HepG2 (cell line): ENCODE measurements around the gene GPR37L1. TPM values are rescaled to one million over a fixed set of nuclear protein-coding genes. Genes with fewer than 3 reads are reported as not detected.

Experiments
- ATAC-seq: fragments of 200-7000 bp; cut with Tn5 transposase; 3 replicates; pipeline ENCODE4 v1.9.1; 2020; ENCODE audit warnings: mild to moderate bottlenecking, moderate library complexity
- BruUV-seq: library from RNA; stranded (reverse); fragments of 400-500 nt; replicated peaks from 2 replicates; lab custom pipeline; 2021; lab: Mats Ljungman, UMichigan
- CTCF ChIA-PET: fragments of 300-600 bp; formaldehyde crosslinking; extraction: SDS; loops from one replicate; lab custom pipeline; 2021; ENCODE audit warnings: low total read pairs, inconsistent platforms, low intra/inter-chr PET ratio; lab: Yijun Ruan, JAX
- POLR2A ChIA-PET: fragments of 350-600 bp; sonication (Branson Sonifier 250); formaldehyde crosslinking; loops from one replicate; lab custom pipeline; 2020; ENCODE audit warnings: antibody characterized with exemption, inconsistent platforms; lab: Yijun Ruan, JAX
- DNase-seq: peaks from one replicate; pipeline ENCODE4 v3.0.0-alpha.2; 2015; ENCODE audit warnings: low spot score
- FAIRE-seq: peaks from 3 replicates; lab custom pipeline; 2011; peaks lifted over from hg19 to GRCh38; lab: Jason Lieb, UNC
- H2AFZ ChIP-seq: one replicate; pipeline ENCODE4 v1.6.1; 2011; ENCODE audit warnings: low read length, inconsistent platforms
- H3K27ac ChIP-seq: fragments of 300-600 bp; 3 replicates; pipeline ENCODE4 v1.8.0; 2011; ENCODE audit warnings: mixed run types, mild to moderate bottlenecking, mixed read lengths, low read length, inconsistent platforms; ENCODE audit not compliant: insufficient read depth; ENCODE audit errors: extremely low read length
- H3K27me3 ChIP-seq, 2 experiments: fragments of 200-600 bp in 1 of 2; 2 replicates in 1 of 2; 3 replicates in 1 of 2; pipeline versions ENCODE4 v1.6.0 to v1.8.0; 2011; ENCODE audit warnings: low read length in 2 of 2, mild to moderate bottlenecking in 2 of 2, moderate library complexity in 2 of 2, inconsistent platforms in 1 of 2; ENCODE audit not compliant: insufficient read depth in 2 of 2, control insufficient read depth in 1 of 2
- H3K36me3 ChIP-seq, 2 experiments: fragments of 200-600 bp in 1 of 2; replicated peaks in 1 of 2; 2 replicates in 1 of 2; 3 replicates in 1 of 2; pipeline versions ENCODE4 v1.5.1 to v1.8.0; 2011; ENCODE audit warnings: low read length in 2 of 2, inconsistent platforms in 1 of 2; ENCODE audit not compliant: insufficient read depth in 2 of 2, control insufficient read depth in 1 of 2
- H3K4me1 ChIP-seq: 2 replicates; pipeline ENCODE4 v1.5.1; 2012; ENCODE audit warnings: low read length, inconsistent platforms; ENCODE audit not compliant: insufficient read depth
- H3K4me2 ChIP-seq: 2 replicates; pipeline ENCODE4 v1.6.0; 2011; ENCODE audit warnings: low read depth, low read length, inconsistent platforms
- H3K4me3 ChIP-seq, 3 experiments: fragments of 200-600 bp in 1 of 3; sonication (generic), shearing (Covaris generic) in 1 of 3; replicated peaks in 1 of 3; 2 replicates each; pipeline ENCODE4 v1.5.1; 2011 to 2016; ENCODE audit warnings: low read length in 3 of 3, inconsistent platforms in 2 of 3, low read depth in 2 of 3, mild to moderate bottlenecking in 2 of 3, control low read depth in 1 of 3, mixed read lengths in 1 of 3; ENCODE audit not compliant: insufficient read depth in 1 of 3
- H3K79me2 ChIP-seq: one replicate; pipeline ENCODE4 v1.6.1; 2011; ENCODE audit warnings: low read length, inconsistent platforms; ENCODE audit not compliant: insufficient read depth
- H3K9ac ChIP-seq: 2 replicates; pipeline ENCODE4 v1.6.0; 2011; ENCODE audit warnings: mild to moderate bottlenecking, low read depth, low read length, inconsistent platforms; ENCODE audit not compliant: insufficient read depth
- H3K9me3 ChIP-seq: 2 replicates; pipeline ENCODE4 v1.5.1; 2012; ENCODE audit warnings: mild to moderate bottlenecking, low read length
- H4K20me1 ChIP-seq: 2 replicates; pipeline ENCODE4 v1.6.0; 2011; ENCODE audit warnings: inconsistent platforms, mild to moderate bottlenecking, low read length, moderate library complexity; ENCODE audit not compliant: insufficient read depth
- ATF6 ChIP-seq: sonication (generic); formaldehyde crosslinking; conservative IDR thresholded peaks from 2 replicates; pipeline ENCODE4 v1.4.0; 2020; ENCODE audit warnings: missing genetic modification reagents
- ETV6 ChIP-seq: sonication (generic); formaldehyde crosslinking; conservative IDR thresholded peaks from 2 replicates; pipeline ENCODE4 v1.4.0; 2020; ENCODE audit warnings: missing genetic modification reagents
- GPN1 ChIP-seq: sonication (generic); formaldehyde crosslinking; IDR thresholded peaks from 2 replicates; pipeline ENCODE4 v1.5.1; 2020; ENCODE audit warnings: missing genetic modification reagents, borderline replicate concordance
- HIVEP1 ChIP-seq: sonication (generic); formaldehyde crosslinking; IDR thresholded peaks from 2 replicates; pipeline ENCODE4 v1.4.0; 2020; ENCODE audit warnings: mild to moderate bottlenecking, missing genetic modification reagents
- HOXD1 ChIP-seq: sonication (generic); formaldehyde crosslinking; IDR thresholded peaks from 2 replicates; pipeline ENCODE4 v1.5.0; 2020; ENCODE audit warnings: missing genetic modification reagents
- MED8 ChIP-seq: sonication (generic); formaldehyde crosslinking; IDR thresholded peaks from 2 replicates; pipeline ENCODE4 v1.8.1; 2023; ENCODE audit warnings: mild to moderate bottlenecking, missing genetic modification reagents; ENCODE audit not compliant: insufficient replicate concordance
- MEF2D ChIP-seq: sonication (generic); formaldehyde crosslinking; IDR thresholded peaks from 2 replicates; pipeline ENCODE4 v1.5.1; 2020; ENCODE audit warnings: mild to moderate bottlenecking, missing genetic modification reagents
- MLXIP ChIP-seq: sonication (generic); formaldehyde crosslinking; IDR thresholded peaks from 2 replicates; pipeline ENCODE4 v1.9.0; 2021; ENCODE audit warnings: missing genetic modification reagents, borderline replicate concordance
- NFYB ChIP-seq: sonication (generic); formaldehyde crosslinking; IDR thresholded peaks from 2 replicates; pipeline ENCODE4 v1.4.0; 2020; ENCODE audit warnings: missing genetic modification reagents
- PAF1 ChIP-seq: IDR thresholded peaks from 2 replicates; pipeline ENCODE4 v1.6.1; 2016; ENCODE audit warnings: missing genetic modification reagents, missing compliant biosample characterization
- PHF20 ChIP-seq: sonication (generic); formaldehyde crosslinking; IDR thresholded peaks from 2 replicates; pipeline ENCODE4 v1.5.0; 2020; ENCODE audit warnings: mild to moderate bottlenecking, missing genetic modification reagents
- RBM22 ChIP-seq: fragments of 200-400 bp; formaldehyde crosslinking; optimal IDR thresholded peaks from 2 replicates; pipeline ENCODE3; 2017; ENCODE audit warnings: mild to moderate bottlenecking, low read length, moderate library complexity
- SCMH1 ChIP-seq: sonication (generic); formaldehyde crosslinking; IDR thresholded peaks from 2 replicates; pipeline ENCODE4 v1.9.0; 2021; ENCODE audit warnings: missing genetic modification reagents, mild to moderate bottlenecking, borderline replicate concordance
- SMC3 ChIP-seq: IDR thresholded peaks from 2 replicates; pipeline ENCODE4 v1.6.1; 2011; ENCODE audit warnings: low read length, improper control_type of control experiment
- STAT5B ChIP-seq: sonication (generic); formaldehyde crosslinking; IDR thresholded peaks from 2 replicates; pipeline ENCODE4 v1.4.0; 2020; ENCODE audit warnings: missing genetic modification reagents
- TCF7L2 ChIP-seq: IDR thresholded peaks from 2 replicates; pipeline ENCODE4 v1.6.1; 2011; ENCODE audit warnings: mild to moderate bottlenecking, low read depth, low read length, moderate library complexity
- ZEB1 ChIP-seq: IDR thresholded peaks from 2 replicates; pipeline ENCODE4 v1.6.1; 2012; ENCODE audit warnings: mild to moderate bottlenecking, low read depth, inconsistent platforms; ENCODE audit not compliant: insufficient replicate concordance
- ZFX ChIP-seq: sonication (generic); formaldehyde crosslinking; IDR thresholded peaks from 2 replicates; pipeline ENCODE4 v1.4.0; 2020; ENCODE audit warnings: mild to moderate bottlenecking, low read depth, missing genetic modification reagents, moderate library complexity
- ZNF224 ChIP-seq: sonication (generic); formaldehyde crosslinking; IDR thresholded peaks from 2 replicates; pipeline ENCODE4 v1.5.0; 2020; ENCODE audit warnings: mild to moderate bottlenecking, missing genetic modification reagents
- ZNF24 ChIP-seq: fragments of 450-650 bp; IDR thresholded peaks from 2 replicates; pipeline ENCODE4 v1.6.1; 2017; ENCODE audit warnings: antibody characterized with exemption, mild to moderate bottlenecking
- ZNF263 ChIP-seq: sonication (generic); formaldehyde crosslinking; IDR thresholded peaks from 2 replicates; pipeline ENCODE4 v1.4.0; 2020; ENCODE audit warnings: missing genetic modification reagents
- ZNF614 ChIP-seq: IDR thresholded peaks from 2 replicates; pipeline ENCODE4 v1.6.1; 2018; ENCODE audit warnings: missing biosample characterization, missing genetic modification reagents, inconsistent platforms, borderline replicate concordance
- WGBS: methylation state at CpG from one replicate; pipeline ENCODE4 v1.1.6; 2017; ENCODE audit warnings: low lambda C conversion rate; 5-methylcytosine and 5-hydroxymethylcytosine counted together
- in situ Hi-C: cut with HindIII; loops from 2 replicates; pipeline ENCODE4 v1.10.0; 2017; ENCODE audit warnings: low pct_unique_long_range_greater_than_20kb; ENCODE audit not compliant: extremely low pct_ligation_motif_present
- intact Hi-C: fragments of 100-400 bp; cut with micrococcal nuclease; formaldehyde crosslinking; loops from one replicate; pipeline ENCODE4 v1.10.0; 2022; ENCODE audit not compliant: unreplicated experiment
- polyA plus RNA-seq, 8 experiments: library from polyadenylated mRNA; depleted of rRNA in 3 of 8; stranded (reverse) in 7 of 8; unstranded in 1 of 8; fragments of >200 nt; fragmentation: Illumina TruSeq in 4 of 8; extraction: Trizol in 4 of 8; gene quantifications; 2 replicates each; pipeline versions ENCODE4 v1.2.1 to v1.2.3, GENCODE V29; 2011 to 2016; ENCODE audit warnings: low read depth in 4 of 8, missing spikeins in 1 of 8, mixed read lengths in 1 of 8; ENCODE audit not compliant: insufficient read depth in 1 of 8
- total RNA-seq, 5 experiments: library from RNA; depleted of rRNA; stranded (reverse); fragments of >200 nt; fragmentation: Illumina TruSeq; extraction: Trizol; gene quantifications; 2 replicates each; pipeline ENCODE4 v1.2.3, GENCODE V29; 2016; ENCODE audit warnings: low read depth in 1 of 5

GPR37L1 gene
- total and polyA plus RNA-seq, 2 of the 13 experiments (the other 11 are each of a cell fraction or from before 2014, with no cell fraction given): 0.13 TPM; not detected in 1

- no TSS peak for BruUV-seq
- Histone ChIP-seq H2AFZ (no peak overlapping the region), H3K9ac (peak overlapping the region; percentile 58; the same call in 1 of the 2 replicates), H3K27me3 (peaks cover 0 to 43% of the 10 kb centered on the region in 2 experiments; a peak in 4 of 5 replicates), H3K4me1 (peaks cover 28% of the 10 kb centered on the region), H3K9me3 (no peaks in the 10 kb centered on the region), H4K20me1 (peaks cover 8% of the 10 kb centered on the region; the same call in 1 of the 2 replicates), H3K4me2 (peak overlapping the region; percentile 85), H3K79me2 (no peaks in the 10 kb centered on the region), H3K27ac (no peak overlapping the region), H3K4me3 (peak overlapping the region; percentile 65 to 80 (median 68)), H3K36me3 (no peaks in the 10 kb centered on the region)
- 0% methylated on average over 6 of the region's 58 CpGs for WGBS
- intact Hi-C loops (no loop called here), in situ Hi-C loops (no loop called here)
- no peak for DNase-seq
- CTCF ChIA-PET: no interaction called here
- FAIRE-seq: no peak
- ATAC-seq: peak; percentile 21
- POLR2A ChIA-PET: interaction anchor here (1.3 to 2.6 kb wide), 4 partner anchors 46 to 133 kb away, joined by 3 to 11 read pairs (median 6); partner anchors contain the start of gene ELF3
- TF ChIP-seq ZNF263: no peak; the same call in 1 of the 2 replicates
- no peak for TF ChIP-seq RBM22
- TF ChIP-seq HIVEP1 (CRISPR knock-in tag): 0 out of 2 replicates have a peak, but pooled peaks have one; percentile 28
- no peak for TF ChIP-seq ZNF224 (CRISPR knock-in tag)
- TF ChIP-seq ZEB1: no peak
- TF ChIP-seq ZNF24: no peak
- no peak for TF ChIP-seq STAT5B (CRISPR knock-in tag)
- peak; percentile 23 for TF ChIP-seq MED8 (CRISPR knock-in tag)
- TF ChIP-seq MEF2D: no peak
- no peak for TF ChIP-seq NFYB (CRISPR knock-in tag)
- no peak for TF ChIP-seq HOXD1 (CRISPR knock-in tag)
- 0 out of 2 replicates have a peak, but pooled peaks have one; percentile 20 for TF ChIP-seq PHF20
- TF ChIP-seq PAF1 (CRISPR knock-in tag): no peak
- TF ChIP-seq SMC3: no peak
- no peak for TF ChIP-seq GPN1
- peak; percentile 25; the same call in 1 of the 2 replicates for TF ChIP-seq ZFX (CRISPR knock-in tag)
- no peak for TF ChIP-seq ZNF614
- no peak for TF ChIP-seq SCMH1
- no peak for TF ChIP-seq TCF7L2
- TF ChIP-seq MLXIP (CRISPR knock-in tag): no peak
- no peak for TF ChIP-seq ATF6 (CRISPR knock-in tag)
- TF ChIP-seq ETV6 (CRISPR knock-in tag): no peak
Measured at GRCh38 chr1:202143768-202144401, 21.2 kb downstream of the GPR37L1 start.
